Motor neuron (in vitro differentiated cells): ENCODE measurements around the gene ZNF10. TPM values are rescaled to one million over a fixed set of nuclear protein-coding genes. Genes with fewer than 3 reads are reported as not detected.

ENCODE experiments used
- ATAC-seq, 8 experiments: fragments of 200-7000 bp; cut with Tn5 transposase; replicated peaks in 6 of 8; 2 replicates each; pipeline ENCODE4 v1.8.0; 2021; ENCODE audit warnings: mild to moderate bottlenecking in 8 of 8, moderate library complexity in 8 of 8
- H3K27ac ChIP-seq, 2 donors: fragments of 250-450 bp; sonication (Bioruptor Pico); 2 replicates each; pipeline ENCODE4 v1.9.0; 2021; ENCODE audit warnings: antibody characterized with exemption in 2 of 2, mild to moderate bottlenecking in 2 of 2, moderate library complexity in 1 of 2
- H3K4me1 ChIP-seq, 2 donors: fragments of 250-450 bp; sonication (Bioruptor Pico); replicated peaks in 1 of 2; 2 replicates each; pipeline ENCODE4 v1.6.1; 2021; ENCODE audit warnings: antibody characterized with exemption in 2 of 2, mild to moderate bottlenecking in 2 of 2, moderate library complexity in 1 of 2
- H3K4me3 ChIP-seq, 5 donors: fragments of 250-450 bp; sonication (Bioruptor Pico); 2 replicates each; pipeline ENCODE4 v1.9.0; 2021; ENCODE audit warnings: antibody characterized with exemption in 5 of 5, mild to moderate bottlenecking in 5 of 5, moderate library complexity in 4 of 5
- WGBS, 10 experiments: fragments of 450-650 bp; shearing (Covaris generic); methylation state at CpG; one replicate each; pipeline ENCODE4 v1.0.0; 2022; 5-methylcytosine and 5-hydroxymethylcytosine counted together
- in situ Hi-C, 9 experiments: fragments of 400-800 bp; cut with MboI; loops; one replicate each; pipeline ENCODE4 v1.15.0; 2021; ENCODE audit warnings: low sequenced_read_pairs in 9 of 9, low pct_unique_long_range_greater_than_20kb in 2 of 9; ENCODE audit not compliant: unreplicated experiment in 9 of 9
- total RNA-seq, 8 experiments: library from RNA; unstranded; fragments of 300-600 nt; gene quantifications; 2 replicates each; pipeline versions ENCODE4 v1.2.3 to v1.2.4, GENCODE V29; 2022

The ZNF10 gene
- 10 to 100 TPM in 7 of 8 experiments, 1 to 10 TPM in 1; 8.6 to 30.4 (median 25.4) TPM for total RNA-seq

DNA sequence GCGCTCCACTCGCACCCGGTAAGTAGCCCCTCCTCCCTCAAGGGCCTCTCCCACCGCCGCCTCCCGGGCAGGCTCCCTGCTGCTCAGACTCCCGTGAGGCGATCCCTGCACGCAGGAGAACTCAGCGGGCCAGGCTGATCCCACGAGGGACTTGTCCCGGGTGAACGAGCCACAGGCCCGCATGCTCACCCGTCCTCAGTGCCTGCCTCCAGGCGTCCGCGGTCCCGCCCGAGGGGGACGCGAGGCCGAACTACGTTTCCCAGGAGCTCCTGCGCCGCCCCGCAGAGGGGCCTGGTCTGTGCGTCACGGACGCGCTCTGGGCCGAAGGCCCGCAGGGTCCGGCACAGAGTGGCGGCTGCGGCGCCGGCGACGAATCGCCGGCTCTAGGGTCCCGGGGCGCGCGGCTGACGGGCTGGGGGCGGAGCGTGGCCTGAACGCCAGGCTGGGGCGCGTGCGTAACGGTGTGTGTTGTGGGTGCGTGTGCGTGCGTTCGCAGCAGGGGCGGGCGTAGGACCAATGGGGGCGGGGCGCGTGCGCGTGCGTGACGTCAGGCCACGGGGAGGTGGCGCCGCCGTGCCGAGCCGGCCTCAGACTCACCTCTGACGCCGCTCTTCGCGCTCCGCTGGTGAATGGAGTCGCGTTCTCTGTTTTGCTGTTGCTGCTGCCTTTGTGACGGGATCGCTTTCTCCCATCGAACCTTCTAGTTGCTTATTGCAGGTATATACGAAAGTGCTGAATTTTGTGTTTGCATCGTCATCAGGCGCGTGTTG, at the start of gene ZNF10, which contains the start of gene ZNF891:
Gene ZNF10, plus strand, starts transcription at position 590 of the 770 bp plus-strand sequence. CDS start 13,866 bp downstream, outside the sequence.
Gene ZNF891, minus strand, starts transcription at position 237 of the 770 bp plus-strand sequence. CDS start 8,356 bp downstream, outside the sequence.
- Histone ChIP-seq H3K4me3 (peak within 1 kb of the TSS; percentile 54 to 91 (median 73)), H3K27ac (peak within 1 kb of the TSS; percentile 78 to 91), H3K4me1 (peaks cover 0 to 6% of the 10 kb centered on the region in 2 donors)
- in situ Hi-C loops, result no loop called here
- peak; percentile 89 to 98 (median 97) for ATAC-seq
- 0 to 15% (median 1%) methylated on average over 2 to 18 of the region's 87 CpGs; no CpG with 5 or more reads in 6 of the 10 experiments for WGBS, 10 experiments

GRCh38 chr12:133081159-133081780, 49.2 kb upstream of the ZNF10 start:
- Histone ChIP-seq H3K4me1 (peaks cover 0 to 8% of the 10 kb centered on the region in 2 donors), H3K4me3 (peak overlapping the region; percentile 56 to 90 (median 68)), H3K27ac (peak overlapping the region; percentile 97)
- peak in 1 of 8 experiments; percentile 20 for ATAC-seq
- in situ Hi-C loops, result no loop called here
- WGBS, 10 experiments, result 10 to 100% (median 52%) methylated on average over 1 to 8 of the region's 17 CpGs; no CpG with 5 or more reads in 4 of the 10 experiments

DNA sequence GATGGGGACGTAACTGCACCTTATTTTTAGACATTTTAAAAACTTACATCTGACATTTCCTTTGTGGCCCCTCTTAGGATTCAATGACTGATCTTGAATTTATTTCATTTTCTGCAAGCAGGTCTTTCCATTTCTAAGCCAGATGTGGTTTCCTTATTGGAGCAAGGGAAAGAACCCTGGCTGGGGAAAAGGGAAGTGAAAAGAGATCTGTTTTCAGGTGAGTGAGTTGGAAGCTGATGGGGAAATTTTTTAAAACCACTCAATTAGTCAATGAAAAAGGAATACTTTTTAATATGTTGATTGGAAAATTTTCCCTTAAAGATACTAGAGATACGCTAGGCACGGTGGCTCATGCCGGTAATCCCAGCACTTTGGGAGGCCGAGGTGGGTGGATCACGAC, 47.1 kb upstream of the ZNF10 start:
- Histone ChIP-seq H3K27ac (no peak overlapping the region), H3K4me3 (no peak overlapping the region), H3K4me1 (peaks cover 0 to 8% of the 10 kb centered on the region in 2 donors)
- in situ Hi-C loops, result no loop called here
- WGBS, 10 experiments, result 80 to 100% (median 100%) methylated on average over 1 to 6 of the region's 6 CpGs; no CpG with 5 or more reads in 1 of the 10 experiments
- ATAC-seq, result no peak

DNA sequence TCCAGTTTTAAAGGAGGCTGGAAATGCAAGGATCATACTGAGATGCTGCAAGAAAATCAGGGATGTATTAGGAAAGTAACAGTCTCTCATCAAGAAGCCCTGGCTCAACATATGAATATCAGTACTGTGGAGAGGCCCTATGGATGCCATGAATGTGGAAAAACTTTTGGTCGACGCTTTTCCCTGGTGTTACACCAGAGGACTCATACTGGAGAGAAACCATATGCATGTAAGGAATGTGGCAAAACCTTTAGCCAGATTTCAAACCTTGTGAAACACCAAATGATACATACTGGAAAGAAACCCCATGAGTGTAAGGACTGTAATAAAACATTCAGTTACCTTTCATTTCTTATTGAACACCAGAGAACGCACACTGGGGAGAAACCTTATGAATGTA, 24.8 kb upstream of the ZNF10 start:
- in situ Hi-C loops, result no loop called here
- H3K27ac ChIP-seq, result no peak overlapping the region
- no peak for ATAC-seq
- no peak overlapping the region for H3K4me3 ChIP-seq
- H3K4me1 ChIP-seq, result no peaks in the 10 kb centered on the region
- WGBS, 10 experiments, result 80 to 100% (median 94%) methylated on average over 1 to 3 of the region's 3 CpGs; no CpG with 5 or more reads in 2 of the 10 experiments

DNA sequence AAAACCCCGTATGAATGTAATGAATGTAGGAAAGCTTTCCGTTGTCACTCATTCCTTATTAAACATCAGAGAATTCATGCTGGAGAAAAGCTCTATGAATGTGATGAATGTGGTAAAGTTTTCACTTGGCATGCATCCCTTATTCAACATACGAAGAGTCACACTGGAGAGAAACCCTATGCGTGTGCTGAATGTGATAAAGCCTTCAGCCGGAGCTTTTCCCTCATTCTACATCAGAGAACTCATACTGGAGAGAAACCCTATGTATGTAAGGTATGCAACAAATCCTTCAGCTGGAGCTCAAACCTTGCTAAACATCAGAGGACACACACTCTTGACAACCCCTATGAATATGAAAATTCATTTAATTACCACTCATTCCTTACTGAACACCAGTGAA, 24.2 kb upstream of the ZNF10 start:
- 90 to 100% (median 97%) methylated on average over 1 to 5 of the region's 5 CpGs; no CpG with 5 or more reads in 3 of the 10 experiments for WGBS, 10 experiments
- Histone ChIP-seq H3K4me1 (no peaks in the 10 kb centered on the region), H3K27ac (no peak overlapping the region), H3K4me3 (no peak overlapping the region)
- in situ Hi-C loops, result no loop called here
- ATAC-seq, result no peak

DNA sequence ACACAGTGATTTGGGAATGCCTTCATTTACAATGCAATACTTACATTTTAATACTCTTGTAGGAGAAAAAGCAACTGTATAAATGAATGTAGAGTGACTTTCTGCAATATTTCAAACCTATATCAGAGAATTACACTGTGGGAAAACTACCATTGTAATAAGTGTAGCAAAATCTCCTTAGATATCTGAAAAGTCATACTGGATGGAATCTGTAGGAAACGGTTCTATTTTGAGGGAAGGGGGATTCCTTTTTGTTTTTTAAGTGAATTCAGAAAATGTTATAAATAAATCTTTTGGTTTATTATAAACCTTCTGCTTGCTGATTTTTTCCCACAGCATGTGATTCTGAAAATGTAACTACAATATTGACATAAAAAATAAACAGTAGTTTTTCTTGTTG, 23.3 kb upstream of the ZNF10 start:
- WGBS, 10 experiments, result 85 to 100% (median 100%) methylated on average over 1 of the region's 1 CpG; no CpG with 5 or more reads in 1 of the 10 experiments
- H3K27ac ChIP-seq, result no peak overlapping the region
- in situ Hi-C loops, result no loop called here
- no peak overlapping the region for H3K4me3 ChIP-seq
- no peaks in the 10 kb centered on the region for H3K4me1 ChIP-seq
- ATAC-seq, result no peak

- no peaks in the 10 kb centered on the region for H3K4me1 ChIP-seq
- no peak overlapping the region for H3K27ac ChIP-seq
- in situ Hi-C loops, result no loop called here
- WGBS, 10 experiments, result 73 to 100% (median 86%) methylated on average over 1 to 2 of the region's 2 CpGs; no CpG with 5 or more reads in 4 of the 10 experiments
- H3K4me3 ChIP-seq, result no peak overlapping the region
- ATAC-seq, result no peak
Measured at GRCh38 chr12:133108150-133108549, 22.3 kb upstream of the ZNF10 start.

- 22 to 100% (median 93%) methylated on average over 1 to 3 of the region's 3 CpGs for WGBS, 10 experiments
- H3K4me1 ChIP-seq, result no peaks in the 10 kb centered on the region
- no peak for ATAC-seq
- H3K27ac ChIP-seq, result no peak overlapping the region
- no peak overlapping the region for H3K4me3 ChIP-seq
- in situ Hi-C loops, result no loop called here
Measured at GRCh38 chr12:133120385-133121191, 9.8 kb upstream of the ZNF10 start.

- WGBS, 10 experiments, result 40 to 100% (median 100%) methylated on average over 1 to 2 of the region's 2 CpGs; no CpG with 5 or more reads in 1 of the 10 experiments
- in situ Hi-C loops, result no loop called here
- H3K27ac ChIP-seq, result no peak overlapping the region
Measured at GRCh38 chr12:133124674-133125073, 5.8 kb upstream of the ZNF10 start.

GRCh38 chr12:133129368-133130037, 924 bp upstream of the ZNF10 start:
- ATAC-seq, result peak in 2 of 8 experiments; percentile 15 to 16
- in situ Hi-C loops, result no loop called here
- H3K4me1 ChIP-seq, result peaks cover 0 to 6% of the 10 kb centered on the region in 2 donors
- peak overlapping the region; percentile 54 to 91 (median 73) for H3K4me3 ChIP-seq
- peak overlapping the region; percentile 78 to 91 for H3K27ac ChIP-seq
- 0 to 93% (median 63%) methylated on average over 1 to 12 of the region's 26 CpGs for WGBS, 10 experiments

More at GRCh38 chr12:133124674-133125073, 5.8 kb upstream of the ZNF10 start:
- no peak overlapping the region for H3K4me3 ChIP-seq
- peaks cover 0 to 3% of the 10 kb centered on the region in 2 donors for H3K4me1 ChIP-seq
- no peak for ATAC-seq

- in situ Hi-C loops, result no loop called here
- H3K4me1 ChIP-seq, result peaks cover 0 to 6% of the 10 kb centered on the region in 2 donors
- H3K27ac ChIP-seq, result peak overlapping the region; percentile 78 to 91
- ATAC-seq, result peak in 4 of 8 experiments; percentile 0 to 12 (median 4)
- WGBS, 10 experiments, result 0 to 42% (median 16%) methylated on average over 2 to 13 of the region's 17 CpGs; no CpG with 5 or more reads in 2 of the 10 experiments
- peak overlapping the region; percentile 54 to 91 (median 73) for H3K4me3 ChIP-seq
Measured at GRCh38 chr12:133130808-133131128, 341 bp downstream of the ZNF10 start.

GRCh38 chr12:133135747-133136146, 5.3 kb downstream of the ZNF10 start:
- no peak for ATAC-seq
- H3K4me1 ChIP-seq, result peaks cover 0 to 3% of the 10 kb centered on the region in 2 donors
- H3K27ac ChIP-seq, result no peak overlapping the region
- in situ Hi-C loops, result no loop called here
- 57 to 100% (median 89%) methylated on average over 1 to 2 of the region's 2 CpGs; no CpG with 5 or more reads in 2 of the 10 experiments for WGBS, 10 experiments
- no peak overlapping the region for H3K4me3 ChIP-seq
